Measurements from ENCODE around the gene ANGPTL1.
A peak's percentile ranks its signal among the peaks of the same experiment; 100 is the strongest.

GRCh38 chr1:178870944-178871343 lies at the start of gene ANGPTL1:
- TF ChIP-seq CTCF (IDR thresholded peaks at IDR 0.05) (peak in 1 of 4 experiments; percentile 5), POLR2A (IDR thresholded peaks at IDR 0.05) (no peak), EP300 (IDR thresholded peaks at IDR 0.05) (no peak)
